HCT116 (cell line): ENCODE results near the gene CDK9. TPM values are rescaled to one million over a fixed set of nuclear protein-coding genes. Genes with fewer than 3 reads are reported as not detected.
A peak's percentile ranks its signal among the peaks of the same experiment; 100 is the strongest.

Experiments used
- ATAC-seq: fragments of 200-7000 bp; cut with Tn5 transposase; 2 replicates; pipeline ENCODE4 v1.9.1; 2020; ENCODE audit warnings: mild to moderate bottlenecking, moderate library complexity
- BruUV-seq: library from RNA; stranded (reverse); fragments of 400-500 nt; replicated peaks from 2 replicates; lab custom pipeline; 2021; lab: Mats Ljungman, UMichigan
- CTCF ChIA-PET: fragments of 300-600 bp; sonication (Branson Sonifier 250); formaldehyde crosslinking; loops from one replicate; lab custom pipeline; 2021; ENCODE audit warnings: antibody characterized with exemption; lab: Charles Lee
- POLR2A ChIA-PET: fragments of 300-600, 350-600 bp; sonication (Branson Sonifier 250); formaldehyde crosslinking; loops from one replicate; lab custom pipeline; 2021; ENCODE audit warnings: antibody characterized with exemption; lab: Charles Lee
- RAD21 ChIA-PET, 2 experiments: fragments of 300-600 bp; sonication (Branson Sonifier 250); formaldehyde crosslinking; loops; one replicate each; lab custom pipeline; 2023; ENCODE audit warnings: low total read pairs in 2 of 2; ENCODE audit not compliant: uncharacterized antibody in 2 of 2, unreplicated experiment in 2 of 2, low non-redundant PET in 1 of 2; lab: Charles Lee
- DNase-seq: peaks from one replicate; pipeline ENCODE4 v3.0.0-alpha.2; 2010; ENCODE audit warnings: low read depth, low spot score
- H2AFZ ChIP-seq: fragments of 200-600 bp; shearing (Covaris generic), sonication (generic); 2 replicates; pipeline ENCODE4 v1.6.1; 2017; ENCODE audit warnings: low read depth, mixed run types, mixed read lengths, antibody characterized with exemption, low read length; ENCODE audit not compliant: poor library complexity, severe bottlenecking
- H3K27ac ChIP-seq: 2 replicates; pipeline ENCODE4 v1.5.1; 2012; ENCODE audit warnings: low read depth, low read length
- H3K27me3 ChIP-seq: fragments of 200-600 bp; sonication (generic); 2 replicates; pipeline ENCODE4 v1.6.1; 2016; ENCODE audit warnings: mixed run types, low read length, mixed read lengths; ENCODE audit not compliant: insufficient read depth
- H3K36me3 ChIP-seq, 2 experiments: fragments of 200-500 bp in 1 of 2; fragments of 200-600 bp in 1 of 2; sonication (Bioruptor generic) in 1 of 2; sonication (generic) in 1 of 2; 2 replicates each; pipeline versions ENCODE4 v1.5.1 to v1.6.1; 2014 to 2016; ENCODE audit warnings: low read length in 2 of 2, inconsistent platforms in 1 of 2, mixed read lengths in 1 of 2, mixed run types in 1 of 2; ENCODE audit not compliant: insufficient read depth in 2 of 2, control insufficient read depth in 1 of 2
- H3K4me1 ChIP-seq, 2 experiments: fragments of 200-600 bp in 1 of 2; sonication (generic) in 1 of 2; 2 replicates each; pipeline versions ENCODE4 v1.5.1 to v1.6.1; 2012 to 2017; ENCODE audit warnings: low read length in 2 of 2, inconsistent platforms in 1 of 2, mild to moderate bottlenecking in 1 of 2, mixed read lengths in 1 of 2, mixed run types in 1 of 2, moderate library complexity in 1 of 2; ENCODE audit not compliant: insufficient read depth in 2 of 2, control insufficient read depth in 1 of 2
- H3K4me2 ChIP-seq: fragments of 200-600 bp; sonication (generic); 2 replicates; pipeline ENCODE4 v1.6.1; 2017; ENCODE audit warnings: mixed run types, low read length, mixed read lengths
- H3K4me3 ChIP-seq, 2 experiments: fragments of 200-600 bp in 1 of 2; sonication (generic) in 1 of 2; replicated peaks in 1 of 2; 2 replicates each; pipeline ENCODE4 v1.5.1; 2011 to 2016; ENCODE audit warnings: low read length in 2 of 2, control low read depth in 1 of 2, low read depth in 1 of 2, mild to moderate bottlenecking in 1 of 2, mixed read lengths in 1 of 2, mixed run types in 1 of 2
- H3K79me2 ChIP-seq: fragments of 200-600 bp; sonication (generic); 2 replicates; pipeline ENCODE4 v1.6.1; 2017; ENCODE audit warnings: mild to moderate bottlenecking, mixed run types, low read length, moderate library complexity, mixed read lengths; ENCODE audit not compliant: insufficient read depth
- H3K9ac ChIP-seq: fragments of 200-600 bp; sonication (generic); 2 replicates; pipeline ENCODE4 v1.6.1; 2016; ENCODE audit warnings: low read length, mixed read lengths
- H3K9me2 ChIP-seq: fragments of 200-600 bp; sonication (generic), shearing (Covaris generic); 2 replicates; pipeline ENCODE4 v1.6.1; 2017; ENCODE audit warnings: mixed run types, mild to moderate bottlenecking, moderate library complexity; ENCODE audit not compliant: insufficient read depth
- H3K9me3 ChIP-seq, 2 experiments: fragments of 200-500 bp in 1 of 2; fragments of 200-600 bp in 1 of 2; sonication (Bioruptor generic) in 1 of 2; sonication (generic) in 1 of 2; 2 replicates each; pipeline ENCODE4 v1.6.1; 2014 to 2017; ENCODE audit warnings: low read length in 2 of 2, mixed read lengths in 2 of 2, inconsistent platforms in 1 of 2, low read depth in 1 of 2, mild to moderate bottlenecking in 1 of 2, mixed run types in 1 of 2, moderate library complexity in 1 of 2; ENCODE audit not compliant: control insufficient read depth in 1 of 2, insufficient read depth in 1 of 2
- H4K20me1 ChIP-seq: fragments of 200-600 bp; sonication (generic), shearing (Covaris generic); 2 replicates; pipeline ENCODE4 v1.6.1; 2017; ENCODE audit warnings: mixed run types, mild to moderate bottlenecking, moderate library complexity; ENCODE audit not compliant: insufficient read depth
- CBX3 ChIP-seq: IDR thresholded peaks from 2 replicates; pipeline ENCODE4 v1.6.1; 2012; ENCODE audit warnings: low read depth
- EGR1 ChIP-seq: IDR thresholded peaks from 2 replicates; pipeline ENCODE4 v1.6.1; 2012; ENCODE audit warnings: low read depth
- ELF1 ChIP-seq: IDR thresholded peaks from 2 replicates; pipeline ENCODE4 v1.6.1; 2012; ENCODE audit warnings: low read depth, borderline replicate concordance
- REST ChIP-seq: IDR thresholded peaks from 2 replicates; pipeline ENCODE4 v1.6.1; 2012; ENCODE audit warnings: low read depth
- ZNF274 ChIP-seq: fragments of 200-500 bp; sonication (Bioruptor generic); IDR thresholded peaks from 2 replicates; pipeline ENCODE4 v1.6.1; 2014; ENCODE audit warnings: mild to moderate bottlenecking, low read depth, low read length, inconsistent platforms
- intact Hi-C: fragments of 100-400 bp; cut with micrococcal nuclease; formaldehyde crosslinking; loops from 2 replicates; pipeline ENCODE4 v1.10.0; 2022
- total RNA-seq: library from RNA; stranded (reverse); gene quantifications from one replicate; pipeline ENCODE4 v1.2.1, GENCODE V29; 2021; ENCODE audit not compliant: unreplicated experiment
- TF ChIP-seq, protein P1 (sequence below): IDR thresholded peaks from 2 replicates; pipeline ENCODE4 v1.6.1; 2012

CDK9 gene
- total RNA-seq, 1 experiment from 2014 or later: 102 TPM

- DNase-seq: peak; percentile 18
- TF ChIP-seq CBX3 (no peak), ZNF274 (no peak), EGR1 (no peak), REST (no peak), ELF1 (no peak)
- TF ChIP-seq, protein P1, sequence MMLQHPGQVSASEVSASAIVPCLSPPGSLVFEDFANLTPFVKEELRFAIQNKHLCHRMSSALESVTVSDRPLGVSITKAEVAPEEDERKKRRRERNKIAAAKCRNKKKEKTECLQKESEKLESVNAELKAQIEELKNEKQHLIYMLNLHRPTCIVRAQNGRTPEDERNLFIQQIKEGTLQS: no peak
- no peak overlapping the region for H3K27ac ChIP-seq
These were observed 43.9 kb upstream of the CDK9 start for GRCh38 chr9:127741831-127742434.

More at GRCh38 chr9:127741831-127742434, 43.9 kb upstream of the CDK9 start:
- peak; percentile 57 for ATAC-seq
- RAD21 ChIA-PET: no interaction called here
- POLR2A ChIA-PET: no interaction called here
- no peak overlapping the region for H3K4me3 ChIP-seq
- H2AFZ ChIP-seq: no peak overlapping the region
- H3K4me1 ChIP-seq: peaks cover 14 to 28% of the 10 kb centered on the region in 2 experiments
- BruUV-seq: no TSS peak
- 0 out of 2 replicates have a peak overlapping the region, but pooled peaks have one; percentile 73 for H3K4me2 ChIP-seq
- H3K9ac ChIP-seq: no peak overlapping the region
- CTCF ChIA-PET: no interaction called here
- no peaks in the 10 kb centered on the region for H3K79me2 ChIP-seq
- H3K9me2 ChIP-seq: no peaks in the 10 kb centered on the region
- no peaks in the 10 kb centered on the region for H3K36me3 ChIP-seq
- intact Hi-C loops: no loop called here
- no peaks in the 10 kb centered on the region for H4K20me1 ChIP-seq
- no peaks in the 10 kb centered on the region for H3K9me3 ChIP-seq
- no peaks in the 10 kb centered on the region for H3K27me3 ChIP-seq
